ENCODE results near the gene TCFL5.

Gene TCFL5

GRCh38 chr20:62822239-62822787 is 39.3 kb downstream of the TCFL5 start:
- DNase-seq (ENCODE audit: low spot score) = no peak

GRCh38 chr20:62821726-62822210 is 39.9 kb downstream of the TCFL5 start:
- no peak for DNase-seq (ENCODE audit: low spot score)

DNA sequence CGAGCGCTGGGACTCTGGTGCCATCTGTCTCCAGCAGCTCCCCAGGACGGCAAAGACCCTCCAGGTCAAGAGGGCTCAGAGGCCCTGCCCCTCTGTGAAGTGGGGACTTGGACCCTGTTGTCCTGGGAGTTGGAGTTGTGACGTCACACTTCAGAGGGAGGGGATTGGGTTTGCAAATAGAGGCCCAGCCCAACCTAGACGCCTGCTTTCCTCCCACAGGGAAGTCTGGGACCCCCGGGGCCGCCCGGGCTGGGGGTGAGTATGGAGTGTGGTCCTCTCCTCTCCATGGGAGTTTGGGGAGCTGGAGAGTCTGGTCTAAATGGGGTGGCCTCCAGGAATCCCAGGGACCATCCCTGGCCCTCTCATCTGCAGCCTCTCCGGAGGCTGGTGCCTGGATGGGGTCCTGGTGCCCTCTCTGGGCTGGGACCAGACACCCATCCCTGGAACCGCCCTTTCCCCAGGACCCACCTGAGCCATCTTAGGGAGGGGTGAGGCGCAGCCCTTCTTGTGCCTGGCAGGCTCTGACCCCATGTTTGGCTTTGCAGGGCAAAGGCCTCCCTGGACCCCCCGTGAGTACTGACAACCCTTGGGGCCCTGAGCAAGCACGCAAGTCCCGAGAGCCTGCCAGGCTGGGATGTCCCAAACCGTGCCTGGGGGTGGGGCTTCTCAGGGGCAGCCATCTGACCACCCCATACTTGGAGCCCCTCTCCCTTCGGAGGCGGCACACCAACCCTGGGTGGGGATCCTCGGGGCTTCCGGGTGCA is 40.5 kb downstream of the TCFL5 start:
- DNase-seq (ENCODE audit: low spot score) = no peak

DNA sequence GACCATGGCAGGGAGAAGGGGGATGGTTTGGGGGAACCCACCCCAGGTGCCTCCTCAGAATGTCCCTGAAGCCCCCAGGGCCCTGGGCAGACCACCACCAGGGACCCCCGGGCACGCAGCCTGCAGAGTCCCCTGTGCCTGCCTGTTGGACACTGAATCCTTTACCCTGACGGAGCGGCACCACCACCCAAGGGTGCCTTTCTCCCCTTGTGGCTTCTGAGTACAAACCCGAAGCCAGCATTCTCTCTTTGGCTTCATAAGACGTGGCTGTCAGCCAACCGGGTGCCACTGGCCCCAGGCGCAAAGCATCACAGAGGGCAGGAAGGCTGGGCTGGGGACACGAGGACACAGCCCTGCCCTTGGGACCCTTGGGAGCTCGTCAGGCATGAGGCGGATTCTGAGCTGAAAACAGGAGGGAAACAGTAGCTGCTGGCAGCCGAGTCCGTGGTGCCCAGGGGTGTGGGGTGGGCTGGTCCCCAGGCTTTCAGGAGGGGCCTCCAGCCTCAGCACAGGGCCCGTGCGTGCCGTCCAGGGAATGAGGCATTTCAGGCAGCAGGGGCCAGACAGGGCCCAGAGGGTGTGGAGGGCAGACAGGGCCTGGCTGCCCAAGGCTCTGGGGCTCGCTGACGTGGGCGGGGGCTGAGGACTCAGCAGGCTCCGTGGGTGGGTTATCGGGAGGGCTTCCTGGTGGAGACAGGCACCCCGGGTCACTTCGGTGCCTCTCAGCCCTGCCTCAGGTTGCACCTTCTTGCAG is 41.2 kb downstream of the TCFL5 start:
- no peak for DNase-seq (ENCODE audit: low spot score)

DNA sequence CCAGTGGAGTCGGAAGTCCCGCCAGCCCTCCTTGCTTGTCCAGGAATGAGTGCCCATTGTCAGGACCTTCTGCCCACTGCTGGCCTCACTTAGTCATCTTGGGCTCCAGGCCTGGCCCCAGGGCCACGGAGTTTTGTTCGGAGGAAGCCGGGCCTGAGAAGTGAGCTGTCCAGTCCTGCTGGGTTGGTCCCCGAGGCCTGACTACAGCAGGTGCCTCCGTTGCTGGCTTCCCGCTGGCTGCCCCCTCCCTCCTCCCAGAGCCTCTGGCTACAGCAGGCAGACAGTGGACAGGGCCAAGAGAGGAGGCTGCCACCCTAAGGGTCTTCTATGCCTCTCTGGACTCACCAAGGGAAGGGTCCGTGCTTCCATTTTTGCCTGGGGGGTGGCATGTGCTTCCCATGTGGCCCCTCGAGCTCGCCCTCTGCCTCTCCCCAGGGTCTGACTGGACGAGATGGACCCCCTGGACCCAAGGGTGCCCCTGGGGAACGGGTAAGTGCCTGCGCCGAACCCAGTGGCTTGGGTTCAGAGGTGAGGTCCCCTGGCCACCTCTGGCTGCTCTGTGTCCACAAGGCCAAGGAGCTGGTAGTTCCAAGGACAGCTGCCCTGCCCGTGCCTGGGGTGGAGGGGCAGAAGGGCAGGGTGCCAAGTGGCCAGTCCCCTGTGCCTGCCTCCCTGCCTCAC is 42.0 kb downstream of the TCFL5 start:
- DNase-seq (ENCODE audit: low spot score) = no peak

DNA sequence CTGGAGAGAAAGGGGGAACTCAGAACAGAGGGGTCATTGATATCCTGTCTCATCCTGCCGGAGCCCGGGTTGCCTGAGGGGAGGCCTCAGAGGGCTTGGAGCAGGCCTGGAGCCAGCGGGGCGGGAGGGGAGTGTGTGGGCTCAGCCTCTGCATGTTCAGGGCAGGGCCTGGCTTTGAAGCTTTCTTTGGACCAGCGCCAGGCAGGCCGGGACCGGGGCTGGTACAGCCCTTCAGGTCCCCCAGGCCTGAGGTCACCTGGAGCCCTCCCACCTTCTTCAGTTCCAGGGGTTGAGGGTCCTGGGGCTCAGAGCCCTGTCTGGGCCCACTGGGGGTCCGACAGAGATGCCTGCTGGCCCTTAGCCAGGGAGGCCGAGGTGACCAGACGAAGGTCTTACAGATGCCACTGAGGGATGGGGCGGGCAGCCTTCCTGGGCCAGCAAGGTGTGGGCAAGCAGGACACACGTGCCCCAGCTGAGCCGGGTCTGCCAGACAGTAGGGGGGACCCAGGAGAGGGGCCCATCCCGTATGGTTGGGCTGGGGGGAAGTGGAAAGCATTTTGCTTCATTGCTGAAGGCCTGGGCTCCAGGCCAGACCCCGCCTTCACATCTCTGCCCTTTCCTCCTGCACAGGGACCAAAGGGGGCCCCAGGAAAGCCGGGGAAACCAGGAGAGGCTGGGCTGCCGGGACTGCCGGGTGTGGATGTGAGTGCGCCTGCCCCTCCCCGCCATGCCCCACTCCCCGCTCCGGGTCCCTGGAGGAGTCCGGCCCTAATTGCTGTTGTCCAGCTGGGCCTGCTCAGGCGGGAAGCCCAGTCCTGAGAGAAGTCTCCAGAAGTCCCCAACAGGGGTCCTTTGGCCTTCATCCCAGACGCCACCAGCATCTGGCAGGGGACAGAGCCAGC is 42.8 kb downstream of the TCFL5 start:
- DNase-seq (ENCODE audit: low spot score) = no peak

DNA sequence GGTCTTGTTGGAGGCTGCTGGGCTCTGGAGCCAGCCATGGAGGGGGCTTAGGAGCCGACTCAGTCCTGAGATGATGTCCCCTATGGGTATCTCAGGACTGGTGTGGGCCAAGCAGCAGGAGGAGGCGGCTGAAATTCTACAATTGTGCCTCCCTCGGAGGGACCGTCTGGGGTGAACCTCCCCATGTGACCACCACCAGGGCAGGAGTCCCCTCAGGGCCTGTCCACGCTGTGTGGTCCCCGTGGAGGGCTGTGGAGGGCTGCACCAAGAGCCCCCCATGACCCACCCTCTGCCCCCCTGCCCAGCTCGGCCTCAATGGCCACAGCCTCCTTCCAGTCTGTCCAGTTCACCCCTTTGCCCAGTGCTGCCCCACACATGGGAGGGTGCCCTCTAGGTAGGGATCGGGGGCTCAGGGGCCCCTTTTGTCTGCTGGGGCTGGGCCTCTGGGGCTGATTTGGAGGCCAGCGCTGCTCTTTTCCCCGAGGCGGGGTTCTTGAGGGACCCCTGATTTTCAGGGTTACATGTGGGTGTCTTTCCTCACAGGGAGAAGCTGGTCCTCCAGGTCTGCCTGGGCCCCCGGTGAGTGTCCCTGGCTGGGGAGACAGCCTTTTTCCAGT is 43.5 kb downstream of the TCFL5 start:
- DNase-seq (ENCODE audit: low spot score) = no peak

DNA sequence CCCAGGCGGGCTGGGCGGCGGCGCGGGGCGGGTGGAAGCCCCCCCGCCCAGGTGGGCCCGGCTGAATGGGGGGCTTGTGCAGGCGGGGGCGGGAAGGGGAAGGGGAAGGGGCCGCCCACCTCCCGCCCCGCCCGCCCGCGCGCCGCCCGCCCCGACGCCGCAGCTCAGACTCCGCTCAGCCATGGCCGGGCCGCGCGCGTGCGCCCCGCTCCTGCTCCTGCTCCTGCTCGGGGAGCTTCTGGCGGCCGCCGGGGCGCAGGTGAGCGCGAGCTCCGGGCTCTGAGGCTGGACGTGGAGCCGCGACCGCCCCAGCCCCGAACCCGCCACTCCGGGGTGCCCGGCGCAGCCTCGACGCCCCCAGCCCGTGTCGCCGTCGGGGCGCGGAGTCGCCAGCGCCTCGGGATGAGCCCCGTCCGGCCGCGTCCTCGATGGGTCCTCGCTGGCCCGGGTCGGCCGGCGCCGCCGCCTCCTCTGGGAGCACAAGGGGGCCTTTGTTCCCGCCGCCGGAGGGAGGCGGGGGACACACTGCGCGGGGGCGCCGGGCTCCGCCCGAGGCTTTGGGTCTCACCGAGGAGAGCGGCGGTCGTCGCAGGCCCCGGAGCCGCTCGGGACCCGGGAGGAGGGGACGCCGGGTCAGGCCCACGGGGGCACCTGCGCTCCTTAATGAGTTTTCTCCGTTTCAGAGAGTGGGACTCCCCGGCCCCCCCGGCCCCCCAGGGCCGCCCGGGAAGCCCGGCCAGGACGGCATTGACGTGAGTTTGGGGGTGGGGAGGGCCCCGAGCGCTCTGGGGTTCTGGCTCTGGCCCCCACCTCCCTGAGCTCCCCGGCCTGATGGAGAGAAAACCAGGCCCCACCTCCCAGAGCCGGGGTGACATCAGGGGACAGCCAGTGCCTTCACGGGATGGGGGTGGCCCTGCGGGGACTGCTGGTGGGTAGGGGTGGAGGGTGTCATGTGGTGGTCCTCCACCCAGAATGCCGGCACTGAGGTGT is 44.4 kb downstream of the TCFL5 start, which contains the start of gene COL9A3:
Gene COL9A3, plus strand, starts transcription at position 167 of the 990 bp plus-strand sequence. Its CDS starts 15 bp downstream, at position 182.
- DNase-seq (ENCODE audit: low spot score) = no peak

DNA sequence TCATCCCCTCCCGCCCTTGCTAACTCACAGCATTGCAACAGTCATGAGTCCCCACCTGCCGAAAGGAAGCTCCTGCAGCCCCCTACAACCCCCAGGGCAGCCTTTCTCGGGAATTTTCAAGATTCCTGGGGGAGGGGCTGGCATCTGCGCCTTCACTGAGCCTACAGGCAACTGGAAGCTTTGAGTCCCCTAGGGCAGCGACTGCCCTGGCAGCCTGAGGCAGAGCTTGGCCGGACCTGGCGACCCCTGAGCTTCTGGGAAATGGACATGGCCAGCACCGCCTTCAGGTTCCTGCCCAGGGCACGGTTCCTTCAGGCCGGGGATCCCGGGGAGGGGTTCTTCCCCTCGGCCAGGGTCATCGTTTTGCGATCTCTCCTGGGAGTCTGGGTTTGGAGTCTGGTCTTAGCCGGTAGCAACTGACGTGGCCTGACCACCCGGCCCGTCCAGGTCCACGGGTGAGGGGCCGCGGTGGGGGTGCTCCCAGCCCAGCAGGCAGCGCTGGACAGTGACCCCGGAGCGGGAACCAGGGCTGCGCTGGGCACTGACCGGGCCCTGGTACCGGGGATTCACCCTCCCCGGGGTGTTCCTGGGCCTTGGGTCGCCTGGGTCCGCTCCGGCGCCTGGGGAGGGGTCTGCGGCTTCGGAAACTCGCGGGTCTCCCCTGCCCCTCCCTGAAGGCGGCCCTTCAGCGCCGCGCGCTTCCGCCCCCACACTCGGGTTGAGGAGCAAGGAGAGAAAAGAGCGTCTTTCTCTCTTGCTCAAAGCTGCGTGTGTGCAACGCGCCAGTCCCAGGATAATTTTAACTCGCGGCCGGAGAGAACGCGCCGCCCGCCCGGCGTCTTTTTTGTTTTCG is 45.4 kb downstream of the TCFL5 start:
- no peak for DNase-seq (ENCODE audit: low spot score)

DNA sequence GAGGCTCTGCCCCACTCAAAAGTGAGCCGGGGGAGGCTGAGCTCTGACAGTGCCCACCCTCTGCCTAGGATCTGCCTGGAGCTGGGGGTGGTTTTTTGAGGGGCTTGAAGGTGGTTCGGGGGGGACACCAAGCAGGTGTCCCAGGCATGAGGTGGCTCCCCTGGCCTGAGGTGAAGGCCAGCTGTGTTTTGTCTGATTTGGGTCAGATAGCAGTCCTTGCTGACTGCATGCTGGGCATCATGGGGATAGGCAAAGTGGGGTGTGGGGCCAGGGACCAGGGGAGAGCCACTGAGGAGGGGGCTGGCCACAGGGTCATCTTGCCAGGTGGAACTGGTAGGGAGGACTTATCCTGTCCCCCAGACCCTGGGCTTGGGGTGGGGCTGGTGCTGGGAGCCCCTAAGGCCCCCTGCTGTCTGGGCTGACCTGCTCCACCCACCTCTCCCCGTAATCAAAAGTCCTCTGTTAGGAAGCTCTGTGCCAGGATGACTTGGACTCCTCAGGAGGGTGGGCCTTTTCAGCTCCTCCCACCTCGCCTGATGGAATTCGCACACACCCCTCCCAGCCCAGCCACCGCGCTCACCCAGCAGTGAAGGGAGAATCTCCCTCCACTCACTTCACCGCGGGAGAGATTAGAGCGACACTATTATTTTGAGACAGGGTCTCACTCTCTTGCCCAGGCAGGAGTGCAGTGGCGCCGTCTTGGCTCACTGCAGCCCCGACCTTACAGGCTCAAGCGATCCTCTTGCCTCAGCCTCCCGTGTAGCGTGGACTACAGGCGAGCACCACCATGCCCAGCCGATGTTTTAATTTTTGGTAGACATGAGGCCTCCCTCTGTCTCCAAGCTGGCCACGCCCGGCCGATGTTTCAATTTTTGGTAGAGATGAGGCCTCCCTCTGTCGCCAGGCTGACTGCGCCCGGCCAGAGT is 46.3 kb downstream of the TCFL5 start:
- no peak for DNase-seq (ENCODE audit: low spot score)

GRCh38 chr20:62814709-62815065 is 46.9 kb downstream of the TCFL5 start:
- DNase-seq (ENCODE audit: low spot score) = no peak

DNA sequence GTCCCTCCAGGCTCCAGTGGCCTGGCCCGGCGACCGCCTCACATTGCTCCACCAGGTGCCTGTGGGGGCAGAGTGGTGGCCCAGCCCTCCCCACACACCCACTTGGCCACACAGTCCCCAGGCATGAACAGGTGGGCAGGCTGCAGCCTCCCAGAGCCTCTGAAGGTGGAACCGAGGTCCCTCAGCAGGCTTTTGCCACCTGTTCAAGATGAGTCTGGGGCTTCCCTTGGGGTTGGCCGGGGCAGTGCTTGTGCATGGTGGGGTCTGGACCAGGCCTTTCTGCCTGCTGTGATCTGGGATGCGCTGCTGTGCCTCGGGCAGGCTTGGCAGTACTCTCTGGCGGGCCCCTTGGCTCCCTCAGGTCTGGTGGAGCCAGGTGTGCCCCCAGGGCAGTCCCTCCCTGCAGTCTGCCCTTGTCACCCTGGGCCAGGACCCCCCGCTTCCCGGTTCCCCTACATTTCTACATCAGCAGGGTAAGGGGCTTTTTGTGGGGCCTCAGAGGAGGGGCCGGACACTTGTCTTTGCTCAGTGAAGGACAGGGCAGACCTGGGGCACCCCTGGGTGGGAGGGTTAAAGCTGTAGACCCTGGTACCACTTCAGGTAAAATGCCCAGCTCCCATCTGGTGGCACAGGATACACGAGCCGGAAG is 47.4 kb downstream of the TCFL5 start:
- no peak for DNase-seq (ENCODE audit: low spot score)

DNA sequence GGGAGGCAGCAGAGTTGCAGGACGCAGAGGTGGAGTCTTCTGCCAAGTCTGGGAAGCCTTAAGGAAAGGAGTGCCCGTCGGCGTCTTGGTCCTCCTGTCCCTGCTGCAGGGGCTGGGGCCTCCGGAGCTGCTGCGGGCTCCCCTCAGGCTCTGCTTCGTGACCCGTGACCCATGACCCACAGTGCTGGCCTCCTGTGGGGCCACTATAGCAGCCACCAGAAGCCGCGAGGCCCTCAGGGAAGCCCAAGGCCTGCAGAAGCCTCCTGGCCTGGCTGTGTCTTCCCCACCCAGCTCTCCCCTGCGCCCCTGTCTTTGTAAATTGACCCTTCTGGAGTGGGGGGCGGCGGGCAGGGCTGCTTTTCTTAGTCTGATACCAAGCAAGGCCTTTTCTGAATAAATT is 48.0 kb downstream of the TCFL5 start:
- DNase-seq (ENCODE audit: low spot score) = no peak

- no peak for DNase-seq (ENCODE audit: low spot score)
Measured at GRCh38 chr20:62812907-62813200, 48.8 kb downstream of the TCFL5 start.

DNA sequence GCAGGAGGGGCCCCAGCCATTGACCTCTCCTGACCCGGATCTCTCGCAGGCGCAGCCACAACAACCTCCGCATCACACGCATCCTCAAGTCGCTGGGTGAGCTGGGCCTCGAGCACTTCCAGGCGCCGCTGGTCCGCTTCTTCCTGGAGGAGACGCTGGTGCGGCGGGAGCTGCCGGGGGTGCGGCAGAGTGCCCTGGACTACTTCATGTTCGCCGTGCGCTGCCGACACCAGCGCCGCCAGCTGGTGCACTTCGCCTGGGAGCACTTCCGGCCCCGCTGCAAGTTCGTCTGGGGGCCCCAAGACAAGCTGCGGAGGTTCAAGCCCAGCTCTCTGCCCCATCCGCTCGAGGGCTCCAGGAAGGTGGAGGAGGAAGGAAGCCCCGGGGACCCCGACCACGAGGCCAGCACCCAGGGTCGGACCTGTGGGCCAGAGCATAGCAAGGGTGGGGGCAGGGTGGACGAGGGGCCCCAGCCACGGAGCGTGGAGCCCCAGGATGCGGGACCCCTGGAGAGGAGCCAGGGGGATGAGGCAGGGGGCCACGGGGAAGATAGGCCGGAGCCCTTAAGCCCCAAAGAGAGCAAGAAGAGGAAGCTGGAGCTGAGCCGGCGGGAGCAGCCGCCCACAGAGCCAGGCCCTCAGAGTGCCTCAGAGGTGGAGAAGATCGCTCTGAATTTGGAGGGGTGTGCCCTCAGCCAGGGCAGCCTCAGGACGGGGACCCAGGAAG is 49.3 kb downstream of the TCFL5 start:
- DNase-seq (ENCODE audit: low spot score) = no peak

- no peak for DNase-seq (ENCODE audit: low spot score)
Measured at GRCh38 chr20:62811720-62812119, 49.9 kb downstream of the TCFL5 start.

DNA sequence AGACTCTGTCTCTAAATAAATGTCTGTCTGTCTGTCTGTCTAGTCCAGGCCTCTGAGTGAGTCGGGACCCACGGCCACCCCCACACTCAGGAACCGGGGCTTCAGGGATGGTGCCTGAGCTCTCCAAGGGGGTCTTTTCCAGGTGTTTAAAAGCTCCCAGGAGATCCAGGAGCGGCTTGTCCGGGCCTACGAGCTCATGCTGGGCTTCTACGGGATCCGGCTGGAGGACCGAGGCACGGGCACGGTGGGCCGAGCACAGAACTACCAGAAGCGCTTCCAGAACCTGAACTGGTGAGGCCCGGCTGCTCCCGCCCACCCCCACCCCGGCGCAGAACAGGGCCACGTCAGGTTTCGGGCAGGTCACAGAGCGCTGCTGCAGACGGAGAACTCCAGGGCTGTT is 50.3 kb downstream of the TCFL5 start:
- no peak for DNase-seq (ENCODE audit: low spot score)

Data from germinal center (tissue), 1 donor.